K562 (cell line): ENCODE results near the gene WDR35. TPM values are rescaled to one million over a fixed set of nuclear protein-coding genes. Genes with fewer than 3 reads are reported as not detected.
A peak's percentile ranks its signal among the peaks of the same experiment; 100 is the strongest.

Source experiments
- ARID1B ChIP-seq: fragments of 450-650 bp; IDR thresholded peaks from 2 replicates; pipeline ENCODE4 v1.6.1; 2016; ENCODE audit warnings: antibody characterized with exemption, mild to moderate bottlenecking, inconsistent platforms
- EP400 ChIP-seq: fragments of 450-650 bp; IDR thresholded peaks from 2 replicates; pipeline ENCODE4 v1.6.1; 2017; ENCODE audit warnings: antibody characterized with exemption, mild to moderate bottlenecking, moderate library complexity
- FOXJ2 ChIP-seq: fragments of 200-800 bp; sonication (Bioruptor generic); IDR thresholded peaks from 2 replicates; pipeline ENCODE4 v1.6.1; 2016; ENCODE audit warnings: missing genetic modification characterization, missing compliant biosample characterization
- HMG20B ChIP-seq: fragments of 250-450 bp; sonication (Bioruptor Pico); IDR thresholded peaks from 2 replicates; pipeline ENCODE4 v1.5.0; 2021; ENCODE audit warnings: mild to moderate bottlenecking
- LEF1 ChIP-seq: fragments of 450-650 bp; IDR thresholded peaks from 2 replicates; pipeline ENCODE4 v1.6.1; 2016; ENCODE audit warnings: mild to moderate bottlenecking
- MED1 ChIP-seq: sonication (generic); formaldehyde crosslinking; IDR thresholded peaks from 2 replicates; pipeline ENCODE4 v1.8.1; 2023; ENCODE audit warnings: missing genetic modification reagents, borderline replicate concordance
- NR1H2 ChIP-seq: sonication (generic); formaldehyde crosslinking; IDR thresholded peaks from 2 replicates; pipeline ENCODE4 v1.4.0; 2020; ENCODE audit warnings: mild to moderate bottlenecking, missing genetic modification reagents
- RBM34 ChIP-seq: fragments of 200-400 bp; formaldehyde crosslinking; IDR thresholded peaks from 2 replicates; pipeline ENCODE4 v1.6.1; 2018; ENCODE audit warnings: low read length, borderline replicate concordance; ENCODE audit not compliant: insufficient read depth
- SIN3A ChIP-seq, 2 experiments: fragments of 150-350 bp in 1 of 2; IDR thresholded peaks; 2 replicates each; pipeline ENCODE4 v1.6.1; 2011 to 2016; ENCODE audit warnings: borderline replicate concordance in 2 of 2, low read depth in 2 of 2, low read length in 2 of 2, mild to moderate bottlenecking in 2 of 2, moderate library complexity in 2 of 2; ENCODE audit not compliant: control insufficient read depth in 1 of 2
- SMAD2 ChIP-seq: fragments of 150-350 bp; IDR thresholded peaks from 2 replicates; pipeline ENCODE4 v1.6.1; 2014; ENCODE audit warnings: low read depth, mild to moderate bottlenecking, low read length
- SMARCA5 ChIP-seq: fragments of 450-650 bp; IDR thresholded peaks from 2 replicates; pipeline ENCODE4 v1.6.1; 2016
- ZKSCAN8 ChIP-seq: fragments of 200-800 bp; sonication (Bioruptor generic); IDR thresholded peaks from 2 replicates; pipeline ENCODE4 v1.6.1; 2016; ENCODE audit warnings: missing genetic modification characterization, missing compliant biosample characterization
- ZNF354B ChIP-seq: fragments of 250-450 bp; sonication (Bioruptor Pico); IDR thresholded peaks from 2 replicates; pipeline ENCODE4 v1.4.0; 2020
- ZNF561 ChIP-seq: fragments of 450-650 bp; formaldehyde crosslinking; conservative IDR thresholded peaks from 2 replicates; pipeline ENCODE4 v1.4.0; 2020; ENCODE audit warnings: mild to moderate bottlenecking, moderate library complexity
- ZNF57 ChIP-seq: fragments of 450-650 bp; formaldehyde crosslinking; IDR thresholded peaks from 2 replicates; pipeline ENCODE4 v1.4.0; 2020; ENCODE audit warnings: mild to moderate bottlenecking, moderate library complexity
- ZNF77 ChIP-seq: fragments of 250-450 bp; sonication (Bioruptor Pico); IDR thresholded peaks from 2 replicates; pipeline ENCODE4 v1.5.0; 2020
- polyA plus RNA-seq, 8 experiments: library from polyadenylated mRNA; depleted of rRNA in 4 of 8; stranded (reverse) in 5 of 8; unstranded in 3 of 8; fragments of >200 nt; fragmentation: Nextera tagmentation in 2 of 8; fragmentation: Illumina TruSeq in 1 of 8; extraction: Ambion mirVana in 2 of 8; extraction: Trizol in 1 of 8; gene quantifications; 2 replicates each; pipeline versions ENCODE4 v1.2.1 to v1.2.3, GENCODE V29; 2011 to 2014; ENCODE audit warnings: inconsistent platforms in 1 of 8, missing spikeins in 1 of 8
- total RNA-seq, 7 experiments: library from RNA; depleted of rRNA in 6 of 7; stranded (reverse); fragments of >200 nt in 6 of 7; fragmentation: Illumina TruSeq in 2 of 7; extraction: Trizol in 2 of 7; gene quantifications; 2 replicates each; pipeline versions ENCODE4 v1.2.1 to v1.2.3, GENCODE V29; 2011 to 2021; ENCODE audit warnings: low replicate concordance in 1 of 7
- TF ChIP-seq, protein P1 (sequence below): fragments of 250-450 bp; sonication (Bioruptor Pico); IDR thresholded peaks from 2 replicates; pipeline ENCODE4 v1.5.0; 2020; ENCODE audit warnings: mild to moderate bottlenecking, borderline replicate concordance
- TF ChIP-seq, protein P2 (sequence below), 2 experiments: fragments of 450-650 bp; IDR thresholded peaks; 2 replicates each; pipeline ENCODE4 v1.6.1; 2016
- TF ChIP-seq, protein P3 (sequence below): sonication (generic); IDR thresholded peaks from 2 replicates; pipeline ENCODE4 v1.6.1; 2016
- TF ChIP-seq, protein P4 (sequence below): fragments of 450-650 bp; IDR thresholded peaks from 2 replicates; pipeline ENCODE4 v1.6.1; 2016
- TF ChIP-seq, protein P5 (sequence below): IDR thresholded peaks from 2 replicates; pipeline ENCODE4 v1.6.1; 2012; ENCODE audit warnings: low read depth, low read length, improper control_type of control experiment, borderline replicate concordance

Gene WDR35
- total and polyA plus RNA-seq, 9 of the 15 experiments (the other 6 are each of a cell fraction or from before 2014, with no cell fraction given): 3.3 to 13.1 (median 8.0) TPM

DNA sequence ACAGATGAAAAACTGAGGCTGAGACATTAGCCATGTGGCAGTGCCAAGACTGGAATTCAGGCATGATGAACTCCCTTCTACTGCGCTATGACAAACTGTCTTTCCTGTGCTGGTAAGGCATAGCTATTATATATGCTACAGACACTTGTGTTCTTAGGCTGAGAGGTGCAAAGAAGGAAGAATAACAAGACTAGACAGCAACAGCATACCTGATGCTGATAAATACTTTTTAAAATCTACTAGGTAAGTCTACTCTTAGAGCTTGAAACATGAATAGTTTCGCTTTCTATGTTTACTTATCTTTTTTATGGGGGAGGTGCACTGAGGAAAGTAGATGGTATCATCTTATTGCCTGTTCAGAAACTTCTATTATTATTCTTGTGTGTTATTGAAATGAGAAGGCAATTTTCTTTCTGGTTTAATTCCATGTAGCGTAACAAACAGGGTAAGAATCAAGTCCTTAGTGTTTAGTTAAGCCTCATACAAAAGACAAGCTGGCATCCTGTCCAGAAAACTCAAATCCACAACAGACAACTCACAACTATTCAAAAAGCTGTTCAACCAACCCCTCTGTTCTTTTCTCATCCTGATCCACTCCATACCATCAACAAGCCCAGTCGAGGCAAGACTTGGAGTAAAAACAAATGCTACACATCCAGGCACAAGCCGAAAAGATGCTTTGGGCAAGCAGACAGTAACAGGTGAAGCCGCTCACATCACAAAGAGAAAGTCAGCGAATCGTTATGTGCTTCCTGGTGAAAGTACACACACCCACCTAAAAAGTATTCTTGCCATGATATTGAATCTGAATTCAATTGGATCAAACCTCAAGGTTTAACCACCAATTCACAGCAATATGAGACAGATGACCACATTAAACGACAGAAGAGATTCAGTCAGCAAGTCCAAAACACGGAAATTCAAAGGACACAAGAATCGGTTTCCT is 89.6 kb downstream of the WDR35 start (continued):
- TF ChIP-seq, protein P1, sequence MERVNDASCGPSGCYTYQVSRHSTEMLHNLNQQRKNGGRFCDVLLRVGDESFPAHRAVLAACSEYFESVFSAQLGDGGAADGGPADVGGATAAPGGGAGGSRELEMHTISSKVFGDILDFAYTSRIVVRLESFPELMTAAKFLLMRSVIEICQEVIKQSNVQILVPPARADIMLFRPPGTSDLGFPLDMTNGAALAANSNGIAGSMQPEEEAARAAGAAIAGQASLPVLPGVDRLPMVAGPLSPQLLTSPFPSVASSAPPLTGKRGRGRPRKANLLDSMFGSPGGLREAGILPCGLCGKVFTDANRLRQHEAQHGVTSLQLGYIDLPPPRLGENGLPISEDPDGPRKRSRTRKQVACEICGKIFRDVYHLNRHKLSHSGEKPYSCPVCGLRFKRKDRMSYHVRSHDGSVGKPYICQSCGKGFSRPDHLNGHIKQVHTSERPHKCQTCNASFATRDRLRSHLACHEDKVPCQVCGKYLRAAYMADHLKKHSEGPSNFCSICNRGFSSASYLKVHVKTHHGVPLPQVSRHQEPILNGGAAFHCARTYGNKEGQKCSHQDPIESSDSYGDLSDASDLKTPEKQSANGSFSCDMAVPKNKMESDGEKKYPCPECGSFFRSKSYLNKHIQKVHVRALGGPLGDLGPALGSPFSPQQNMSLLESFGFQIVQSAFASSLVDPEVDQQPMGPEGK (CRISPR knock-in tag): no peak
- TF ChIP-seq SMAD2 (no peak), ZKSCAN8 (CRISPR knock-in tag) (no peak), ZNF57 (CRISPR knock-in tag) (no peak), NR1H2 (CRISPR knock-in tag) (no peak), FOXJ2 (peak; percentile 71; the same call in 1 of the 2 replicates), MED1 (CRISPR knock-in tag) (no peak), EP400 (peak; percentile 16; the same call in 1 of the 2 replicates), SMARCA5 (no peak), ZNF354B (CRISPR knock-in tag) (no peak), ZNF77 (CRISPR knock-in tag) (no peak), SIN3A (IDR thresholded peaks at IDR 0.05; ENCODE audit: borderline replicate concordance in 2 of 2, control insufficient read depth in 1 of 2, low read depth in 2 of 2, low read length in 2 of 2) (0 out of 4 replicates have a peak, but pooled peaks of 1 of the 2 experiments have one; percentile 42), HMG20B (no peak), ZNF561 (CRISPR knock-in tag) (no peak), ARID1B (peak; percentile 22; the same call in 1 of the 2 replicates), LEF1 (0 out of 2 replicates have a peak, but pooled peaks have one; percentile 26), RBM34 (no peak)
- TF ChIP-seq, protein P2, sequence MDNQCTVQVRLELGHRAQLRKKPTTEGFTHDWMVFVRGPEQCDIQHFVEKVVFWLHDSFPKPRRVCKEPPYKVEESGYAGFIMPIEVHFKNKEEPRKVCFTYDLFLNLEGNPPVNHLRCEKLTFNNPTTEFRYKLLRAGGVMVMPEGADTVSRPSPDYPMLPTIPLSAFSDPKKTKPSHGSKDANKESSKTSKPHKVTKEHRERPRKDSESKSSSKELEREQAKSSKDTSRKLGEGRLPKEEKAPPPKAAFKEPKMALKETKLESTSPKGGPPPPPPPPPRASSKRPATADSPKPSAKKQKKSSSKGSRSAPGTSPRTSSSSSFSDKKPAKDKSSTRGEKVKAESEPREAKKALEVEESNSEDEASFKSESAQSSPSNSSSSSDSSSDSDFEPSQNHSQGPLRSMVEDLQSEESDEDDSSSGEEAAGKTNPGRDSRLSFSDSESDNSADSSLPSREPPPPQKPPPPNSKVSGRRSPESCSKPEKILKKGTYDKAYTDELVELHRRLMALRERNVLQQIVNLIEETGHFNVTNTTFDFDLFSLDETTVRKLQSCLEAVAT (IDR thresholded peaks at IDR 0.05): peak; percentile 18 to 45; a peak in 1 of 4 replicates
- TF ChIP-seq, protein P3, sequence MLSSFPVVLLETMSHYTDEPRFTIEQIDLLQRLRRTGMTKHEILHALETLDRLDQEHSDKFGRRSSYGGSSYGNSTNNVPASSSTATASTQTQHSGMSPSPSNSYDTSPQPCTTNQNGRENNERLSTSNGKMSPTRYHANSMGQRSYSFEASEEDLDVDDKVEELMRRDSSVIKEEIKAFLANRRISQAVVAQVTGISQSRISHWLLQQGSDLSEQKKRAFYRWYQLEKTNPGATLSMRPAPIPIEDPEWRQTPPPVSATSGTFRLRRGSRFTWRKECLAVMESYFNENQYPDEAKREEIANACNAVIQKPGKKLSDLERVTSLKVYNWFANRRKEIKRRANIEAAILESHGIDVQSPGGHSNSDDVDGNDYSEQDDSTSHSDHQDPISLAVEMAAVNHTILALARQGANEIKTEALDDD: peak; percentile 42; the same call in 1 of the 2 replicates
- TF ChIP-seq, protein P4, sequence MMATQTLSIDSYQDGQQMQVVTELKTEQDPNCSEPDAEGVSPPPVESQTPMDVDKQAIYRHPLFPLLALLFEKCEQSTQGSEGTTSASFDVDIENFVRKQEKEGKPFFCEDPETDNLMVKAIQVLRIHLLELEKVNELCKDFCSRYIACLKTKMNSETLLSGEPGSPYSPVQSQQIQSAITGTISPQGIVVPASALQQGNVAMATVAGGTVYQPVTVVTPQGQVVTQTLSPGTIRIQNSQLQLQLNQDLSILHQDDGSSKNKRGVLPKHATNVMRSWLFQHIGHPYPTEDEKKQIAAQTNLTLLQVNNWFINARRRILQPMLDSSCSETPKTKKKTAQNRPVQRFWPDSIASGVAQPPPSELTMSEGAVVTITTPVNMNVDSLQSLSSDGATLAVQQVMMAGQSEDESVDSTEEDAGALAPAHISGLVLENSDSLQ: no peak
- TF ChIP-seq, protein P5, sequence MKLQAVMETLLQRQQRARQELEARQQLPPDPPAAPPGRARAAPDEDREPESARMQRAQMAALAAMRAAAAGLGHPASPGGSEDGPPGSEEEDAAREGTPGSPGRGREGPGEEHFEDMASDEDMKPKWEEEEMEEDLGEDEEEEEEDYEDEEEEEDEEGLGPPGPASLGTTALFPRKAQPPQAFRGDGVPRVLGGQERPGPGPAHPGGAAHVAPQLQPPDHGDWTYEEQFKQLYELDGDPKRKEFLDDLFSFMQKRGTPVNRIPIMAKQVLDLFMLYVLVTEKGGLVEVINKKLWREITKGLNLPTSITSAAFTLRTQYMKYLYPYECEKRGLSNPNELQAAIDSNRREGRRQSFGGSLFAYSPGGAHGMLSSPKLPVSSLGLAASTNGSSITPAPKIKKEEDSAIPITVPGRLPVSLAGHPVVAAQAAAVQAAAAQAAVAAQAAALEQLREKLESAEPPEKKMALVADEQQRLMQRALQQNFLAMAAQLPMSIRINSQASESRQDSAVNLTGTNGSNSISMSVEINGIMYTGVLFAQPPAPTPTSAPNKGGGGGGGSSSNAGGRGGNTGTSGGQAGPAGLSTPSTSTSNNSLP: no peak
